Breast epithelium (tissue), 4 donors: ENCODE measurements around the gene APC2. TPM values are rescaled to one million over a fixed set of nuclear protein-coding genes. Genes with fewer than 3 reads are reported as not detected.
A peak's percentile ranks its signal among the peaks of the same experiment; 100 is the strongest.
"Not testable (repeated sequence)": the region's sequence is repeated elsewhere in the genome, so short reads cannot be mapped to it uniquely, and the experiment has no call there.

Experiments
- DNase-seq, 2 donors: peaks; one replicate each; pipeline ENCODE4 v3.0.0-alpha.2; 2019; ENCODE audit warnings: low spot score in 2 of 2
- H3K27ac ChIP-seq, 2 donors: fragments of 200-600 bp; sonication (generic) in 1 of 2; one replicate each; pipeline ENCODE4 v1.5.1; 2016 to 2019; ENCODE audit warnings: mild to moderate bottlenecking in 1 of 2
- H3K27me3 ChIP-seq, 2 donors: fragments of 200-600 bp; sonication (generic) in 1 of 2; one replicate each; pipeline versions ENCODE4 v1.5.1 to v1.6.0; 2017 to 2019; ENCODE audit warnings: control low read depth in 1 of 2, mild to moderate bottlenecking in 1 of 2
- H3K36me3 ChIP-seq: fragments of 200-600 bp; one replicate; pipeline ENCODE4 v1.5.1; 2019
- H3K4me1 ChIP-seq, 2 donors: fragments of 200-600 bp; sonication (generic); one replicate each; pipeline ENCODE4 v1.5.1; 2016 to 2019; ENCODE audit warnings: control low read depth in 1 of 2
- H3K4me3 ChIP-seq, 3 donors: fragments of 200-600 bp; sonication (generic); 1 replicate in 2 of 3; 2 replicates in 1 of 3; pipeline ENCODE4 v1.5.1; 2016 to 2019; ENCODE audit warnings: mild to moderate bottlenecking in 3 of 3, moderate library complexity in 2 of 3
- H3K9me3 ChIP-seq, 2 donors: fragments of 200-600 bp; sonication (generic) in 1 of 2; one replicate each; pipeline ENCODE4 v1.5.1; 2016 to 2019; ENCODE audit warnings: control low read depth in 1 of 2
- CTCF ChIP-seq, 3 donors: fragments of 450-650 bp; IDR thresholded peaks; one replicate each; pipeline ENCODE4 v1.5.1; 2016 to 2017; ENCODE audit warnings: antibody characterized with exemption in 3 of 3, mild to moderate bottlenecking in 3 of 3, moderate library complexity in 3 of 3
- POLR2A ChIP-seq: fragments of 450-650 bp; IDR thresholded peaks from one replicate; pipeline ENCODE4 v1.6.1; 2016; ENCODE audit warnings: antibody characterized with exemption, mild to moderate bottlenecking, moderate library complexity
- POLR2AphosphoS5 ChIP-seq, 3 donors: sonication (generic); formaldehyde crosslinking; IDR thresholded peaks; one replicate each; pipeline ENCODE4 v1.6.1; 2017; ENCODE audit warnings: antibody characterized with exemption in 3 of 3
- intact Hi-C: fragments of 100-400 bp; cut with DNase I; formaldehyde crosslinking; loops from one replicate; pipeline ENCODE4 v1.15.1; 2023; ENCODE audit warnings: low total_unique reads
- total RNA-seq, 3 donors: library from RNA; depleted of rRNA; stranded (reverse); fragments of >200 nt; gene quantifications; one replicate each; pipeline ENCODE4 v1.1.0, GENCODE V29; 2016

Gene APC2
- total RNA-seq, 3 donors from 2014 or later, result under 0.01 to 0.29 (median 0.16) TPM

DNA sequence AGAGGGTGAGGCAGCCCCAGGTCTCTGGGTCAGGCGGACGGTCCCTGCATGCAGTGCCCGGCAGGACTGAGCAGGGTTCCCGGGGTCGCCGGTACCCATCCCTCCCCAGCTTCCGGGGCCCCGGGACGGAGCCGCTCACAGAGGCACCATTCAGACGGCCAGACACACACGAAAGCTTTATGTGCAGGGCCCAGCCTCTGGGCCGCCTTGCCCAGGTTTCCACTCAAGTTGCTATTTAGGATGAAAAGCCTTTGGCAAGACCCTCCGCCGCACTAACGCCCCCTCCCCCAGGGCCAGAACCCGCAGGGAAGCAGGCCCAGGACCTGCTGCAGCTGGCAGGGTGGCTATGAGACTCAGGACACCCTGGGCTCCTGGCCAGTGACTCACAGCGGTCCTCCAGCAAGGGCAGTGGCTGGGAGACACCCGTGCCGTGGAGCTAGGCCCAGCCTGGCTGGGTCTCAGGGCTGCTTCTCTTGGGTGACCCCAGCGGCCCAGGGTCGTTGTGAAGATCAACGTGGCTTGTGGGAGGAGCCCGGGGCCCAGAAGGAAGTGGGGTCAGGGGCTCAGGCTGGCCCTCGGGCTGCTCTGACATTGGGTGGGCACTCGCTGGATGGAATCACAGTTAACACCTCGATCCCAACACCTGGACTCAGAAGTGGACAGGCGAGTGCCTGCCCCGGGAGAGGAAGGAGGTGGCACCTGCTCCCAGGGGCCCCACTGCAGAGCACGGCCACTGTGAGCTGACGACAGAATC is 24.3 kb downstream of the APC2 start:
- Histone ChIP-seq H3K9me3 (no peaks in the 10 kb centered on the region), H3K36me3 (no peaks in the 10 kb centered on the region), H3K27ac (no peak overlapping the region), H3K27me3 (peaks cover 16 to 36% of the 10 kb centered on the region in 2 donors), H3K4me1 (peaks cover 15 to 20% of the 10 kb centered on the region in 2 donors), H3K4me3 (no peak overlapping the region)
- no peak for DNase-seq
- TF ChIP-seq POLR2AphosphoS5 (IDR thresholded peaks at IDR 0.05) (no peak), POLR2A (no peak), CTCF (IDR thresholded peaks at IDR 0.05) (no peak)
- intact Hi-C loops, result no loop called here

- DNase-seq, result no peak
- no peak overlapping the region for H3K4me3 ChIP-seq
- no peaks in the 10 kb centered on the region for H3K36me3 ChIP-seq
- intact Hi-C loops, result no loop called here
- peaks cover 9 to 17% of the 10 kb centered on the region in 2 donors for H3K4me1 ChIP-seq
- H3K27me3 ChIP-seq, result peaks cover 14 to 32% of the 10 kb centered on the region in 2 donors
- no peak for TF ChIP-seq POLR2A
- no peak overlapping the region for H3K27ac ChIP-seq
- no peaks in the 10 kb centered on the region for H3K9me3 ChIP-seq
Observed at GRCh38 chr19:1474765-1475351, 24.9 kb downstream of the APC2 start.

GRCh38 chr19:1475751-1476437 is 26.0 kb downstream of the APC2 start:
- Histone ChIP-seq H3K27me3 (peaks cover 6 to 22% of the 10 kb centered on the region in 2 donors), H3K27ac (no peak overlapping the region), H3K9me3 (no peaks in the 10 kb centered on the region), H3K36me3 (no peaks in the 10 kb centered on the region), H3K4me3 (no peak overlapping the region), H3K4me1 (peaks cover under 1 to 7% of the 10 kb centered on the region in 2 donors)
- DNase-seq, result no peak
- intact Hi-C loops, result no loop called here
- TF ChIP-seq POLR2AphosphoS5 (IDR thresholded peaks at IDR 0.05) (no peak), CTCF (IDR thresholded peaks at IDR 0.05) (no peak), POLR2A (no peak)

GRCh38 chr19:1477056-1477455 is 27.1 kb downstream of the APC2 start:
- H3K36me3 ChIP-seq, H3K4me1 ChIP-seq, intact Hi-C loops, H3K9me3 ChIP-seq, DNase-seq, H3K4me3 ChIP-seq, H3K27ac ChIP-seq: not testable (repeated sequence)
- peaks cover 0 to 10% of the 10 kb centered on the region in 2 donors for H3K27me3 ChIP-seq

DNA sequence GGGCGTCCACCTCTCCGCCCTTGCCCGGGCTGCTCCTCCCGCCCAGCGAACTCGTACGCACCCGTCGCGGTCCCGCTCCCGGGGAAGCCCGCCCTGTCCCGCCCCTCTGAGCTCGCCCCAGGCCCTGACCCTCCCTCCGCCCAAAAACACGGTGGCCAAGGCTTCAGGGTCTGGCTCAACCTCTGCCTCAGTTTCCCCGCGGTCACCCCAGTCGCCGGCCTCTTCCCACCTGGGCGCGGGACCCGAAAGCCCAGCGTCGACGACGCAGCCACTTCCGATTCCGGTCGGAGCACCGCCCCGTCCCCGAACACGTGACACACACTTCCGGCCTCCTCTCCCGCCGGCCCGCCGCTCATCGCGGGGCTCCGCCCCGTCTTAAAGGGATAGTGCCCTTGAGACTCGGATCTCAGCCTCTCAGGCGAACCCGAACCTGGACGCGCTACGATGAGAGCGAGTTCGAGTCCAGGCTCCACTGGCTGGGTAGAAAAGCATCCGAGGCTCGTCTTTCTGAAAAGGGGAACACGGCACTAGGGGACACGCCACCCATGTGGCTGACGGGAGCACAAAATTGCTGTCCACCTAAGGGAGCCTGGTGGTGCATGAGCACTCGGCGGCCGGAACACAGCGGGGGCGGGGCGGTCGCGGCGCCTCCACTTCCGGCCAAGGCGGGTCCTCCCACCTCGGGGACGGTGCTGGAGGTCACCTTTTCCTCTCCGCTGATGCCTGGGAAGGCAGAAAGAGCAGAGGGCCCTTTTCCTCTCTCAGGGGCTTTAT is 29.2 kb downstream of the APC2 start, which contains the start of gene C19orf25:
Gene C19orf25 (minus strand): TSS at position 282 of the 774 bp plus-strand sequence. CDS start 312 bp downstream, outside the sequence.
- peak; percentile 89 to 95 for DNase-seq
- intact Hi-C loops, result no loop called here
- Histone ChIP-seq H3K4me1 (no peaks in the 10 kb centered on the region), H3K36me3 (no peaks in the 10 kb centered on the region), H3K9me3 (no peaks in the 10 kb centered on the region), H3K27ac (peak within 1 kb of the TSS; percentile 62 to 83), H3K27me3 (no peaks in the 10 kb centered on the region), H3K4me3 (peak within 1 kb of the TSS; percentile 84 to 97 (median 89))
- TF ChIP-seq CTCF (IDR thresholded peaks at IDR 0.05) (no peak), POLR2A (peak; percentile 67), POLR2AphosphoS5 (IDR thresholded peaks at IDR 0.05) (peak; percentile 65 to 89 (median 73))
